Panc1 (cell line): ENCODE measurements around the gene ASTN2. TPM values are rescaled to one million over a fixed set of nuclear protein-coding genes. Genes with fewer than 3 reads are reported as not detected.

Experiments used
- ATAC-seq: fragments of 200-7000 bp; cut with Tn5 transposase; 2 replicates; pipeline ENCODE4 v1.9.1; 2020; ENCODE audit warnings: mild to moderate bottlenecking, moderate library complexity
- BruUV-seq: library from RNA; stranded (reverse); fragments of 400-500 nt; replicated peaks from 2 replicates; lab custom pipeline; 2021; lab: Mats Ljungman, UMichigan
- CTCF ChIA-PET: fragments of 300-600 bp; sonication (Branson Sonifier 250); formaldehyde crosslinking; loops from one replicate; lab custom pipeline; 2022; ENCODE audit warnings: antibody characterized with exemption; lab: Charles Lee
- POLR2A ChIA-PET: fragments of 300-600 bp; sonication (Branson Sonifier 250); formaldehyde crosslinking; loops from one replicate; lab custom pipeline; 2022; ENCODE audit warnings: antibody characterized with exemption; lab: Charles Lee
- DNase-seq: peaks from one replicate; pipeline ENCODE4 v3.0.0-alpha.2; 2010; ENCODE audit warnings: low read depth, low spot score
- H3K27ac ChIP-seq: 2 replicates; pipeline ENCODE4 v1.5.1; 2011; ENCODE audit warnings: mild to moderate bottlenecking, low read length, inconsistent platforms
- H3K27me3 ChIP-seq: fragments of 200-500 bp; sonication (Bioruptor generic); 2 replicates; pipeline ENCODE4 v1.6.0; 2014; ENCODE audit warnings: low read length, inconsistent platforms; ENCODE audit not compliant: control insufficient read depth, insufficient read depth
- H3K36me3 ChIP-seq: fragments of 200-500 bp; sonication (Bioruptor generic); 2 replicates; pipeline ENCODE4 v1.5.1; 2014; ENCODE audit warnings: inconsistent platforms, mild to moderate bottlenecking, low read length, moderate library complexity; ENCODE audit not compliant: control insufficient read depth, insufficient read depth
- H3K4me1 ChIP-seq: 2 replicates; pipeline ENCODE4 v1.5.1; 2011; ENCODE audit warnings: inconsistent platforms, mild to moderate bottlenecking, low read length, moderate library complexity; ENCODE audit not compliant: control insufficient read depth, insufficient read depth
- H3K4me3 ChIP-seq, 2 experiments: 2 replicates each; pipeline ENCODE4 v1.5.1; 2011 to 2012; ENCODE audit warnings: low read depth in 2 of 2, low read length in 2 of 2, mild to moderate bottlenecking in 2 of 2, inconsistent platforms in 1 of 2, moderate library complexity in 1 of 2
- H3K9me3 ChIP-seq: fragments of 200-500 bp; sonication (Bioruptor generic); 2 replicates; pipeline ENCODE4 v1.5.1; 2014; ENCODE audit warnings: low read depth, mild to moderate bottlenecking, inconsistent platforms, low read length, moderate library complexity; ENCODE audit not compliant: control insufficient read depth, insufficient read depth
- POLR2AphosphoS5 ChIP-seq: IDR thresholded peaks from 2 replicates; pipeline ENCODE4 v1.6.1; 2012; ENCODE audit warnings: mild to moderate bottlenecking, low read depth, low read length, moderate library complexity
- SIN3A ChIP-seq: IDR thresholded peaks from 2 replicates; pipeline ENCODE4 v1.6.1; 2012; ENCODE audit warnings: low read depth, mild to moderate bottlenecking, low read length, moderate library complexity, borderline replicate concordance; ENCODE audit not compliant: insufficient read depth
- TCF7L2 ChIP-seq: IDR thresholded peaks from 2 replicates; pipeline ENCODE4 v1.6.1; 2011; ENCODE audit warnings: mild to moderate bottlenecking, low read depth, low read length, inconsistent platforms
- in situ Hi-C: cut with HindIII; loops from 2 replicates; pipeline ENCODE4 v1.10.0; 2016; ENCODE audit warnings: low sequenced_read_pairs, low pct_unique_long_range_greater_than_20kb
- intact Hi-C: fragments of 100-400 bp; cut with micrococcal nuclease; formaldehyde crosslinking; loops from one replicate; pipeline ENCODE4 v1.10.0; 2022; ENCODE audit not compliant: unreplicated experiment
- total RNA-seq: library from RNA; stranded (reverse); gene quantifications from one replicate; pipeline ENCODE4 v1.2.1, GENCODE V29; 2021; ENCODE audit not compliant: unreplicated experiment
- TF ChIP-seq, protein P1 (sequence below): fragments of 450-650 bp; IDR thresholded peaks from 2 replicates; pipeline ENCODE4 v1.5.1; 2017; ENCODE audit warnings: mild to moderate bottlenecking
- TF ChIP-seq, protein P2 (sequence below), 2 experiments: IDR thresholded peaks; 2 replicates each; pipeline ENCODE4 v1.6.1; 2011 to 2012; ENCODE audit warnings: low read depth in 2 of 2, control low read depth in 1 of 2, low read length in 1 of 2, mild to moderate bottlenecking in 1 of 2, moderate library complexity in 1 of 2; ENCODE audit not compliant: insufficient read depth in 1 of 2

Gene ASTN2
- total RNA-seq, 1 experiment from 2014 or later: 3.9 TPM

DNA sequence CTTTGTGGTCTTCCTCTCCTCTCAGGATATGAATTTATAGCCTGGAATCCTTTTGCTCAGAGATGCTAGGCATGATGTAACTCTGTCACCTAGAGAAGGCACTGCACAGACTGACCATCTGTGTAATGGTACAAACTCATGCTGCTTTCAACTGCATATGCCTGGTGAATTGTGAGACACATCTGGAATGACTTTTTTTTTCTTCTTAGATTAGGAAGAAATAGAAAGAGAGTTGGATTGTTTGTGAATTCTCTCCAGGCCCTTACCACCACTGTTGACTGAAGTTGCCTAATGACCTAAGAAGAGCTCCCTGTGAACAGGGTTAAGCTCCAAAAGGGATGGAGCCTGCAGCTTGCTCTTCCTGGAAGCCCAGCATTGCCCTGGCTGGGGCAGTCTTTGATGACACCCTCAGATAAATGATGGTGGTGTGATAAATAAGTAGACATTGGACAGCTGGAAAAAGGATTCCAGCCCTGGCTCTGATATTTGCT is 775.6 kb downstream of the ASTN2 start:
- BruUV-seq: no TSS peak
- Histone ChIP-seq H3K36me3 (no peaks in the 10 kb centered on the region), H3K27me3 (no peaks in the 10 kb centered on the region), H3K4me3 (no peak overlapping the region), H3K4me1 (no peaks in the 10 kb centered on the region), H3K9me3 (no peaks in the 10 kb centered on the region), H3K27ac (no peak overlapping the region)
- intact Hi-C loops (no loop called here), in situ Hi-C loops (no loop called here)
- no peak for TF ChIP-seq POLR2AphosphoS5
- no peak for TF ChIP-seq TCF7L2
- TF ChIP-seq, protein P1, sequence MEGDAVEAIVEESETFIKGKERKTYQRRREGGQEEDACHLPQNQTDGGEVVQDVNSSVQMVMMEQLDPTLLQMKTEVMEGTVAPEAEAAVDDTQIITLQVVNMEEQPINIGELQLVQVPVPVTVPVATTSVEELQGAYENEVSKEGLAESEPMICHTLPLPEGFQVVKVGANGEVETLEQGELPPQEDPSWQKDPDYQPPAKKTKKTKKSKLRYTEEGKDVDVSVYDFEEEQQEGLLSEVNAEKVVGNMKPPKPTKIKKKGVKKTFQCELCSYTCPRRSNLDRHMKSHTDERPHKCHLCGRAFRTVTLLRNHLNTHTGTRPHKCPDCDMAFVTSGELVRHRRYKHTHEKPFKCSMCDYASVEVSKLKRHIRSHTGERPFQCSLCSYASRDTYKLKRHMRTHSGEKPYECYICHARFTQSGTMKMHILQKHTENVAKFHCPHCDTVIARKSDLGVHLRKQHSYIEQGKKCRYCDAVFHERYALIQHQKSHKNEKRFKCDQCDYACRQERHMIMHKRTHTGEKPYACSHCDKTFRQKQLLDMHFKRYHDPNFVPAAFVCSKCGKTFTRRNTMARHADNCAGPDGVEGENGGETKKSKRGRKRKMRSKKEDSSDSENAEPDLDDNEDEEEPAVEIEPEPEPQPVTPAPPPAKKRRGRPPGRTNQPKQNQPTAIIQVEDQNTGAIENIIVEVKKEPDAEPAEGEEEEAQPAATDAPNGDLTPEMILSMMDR: no peak
- TF ChIP-seq, protein P2, sequence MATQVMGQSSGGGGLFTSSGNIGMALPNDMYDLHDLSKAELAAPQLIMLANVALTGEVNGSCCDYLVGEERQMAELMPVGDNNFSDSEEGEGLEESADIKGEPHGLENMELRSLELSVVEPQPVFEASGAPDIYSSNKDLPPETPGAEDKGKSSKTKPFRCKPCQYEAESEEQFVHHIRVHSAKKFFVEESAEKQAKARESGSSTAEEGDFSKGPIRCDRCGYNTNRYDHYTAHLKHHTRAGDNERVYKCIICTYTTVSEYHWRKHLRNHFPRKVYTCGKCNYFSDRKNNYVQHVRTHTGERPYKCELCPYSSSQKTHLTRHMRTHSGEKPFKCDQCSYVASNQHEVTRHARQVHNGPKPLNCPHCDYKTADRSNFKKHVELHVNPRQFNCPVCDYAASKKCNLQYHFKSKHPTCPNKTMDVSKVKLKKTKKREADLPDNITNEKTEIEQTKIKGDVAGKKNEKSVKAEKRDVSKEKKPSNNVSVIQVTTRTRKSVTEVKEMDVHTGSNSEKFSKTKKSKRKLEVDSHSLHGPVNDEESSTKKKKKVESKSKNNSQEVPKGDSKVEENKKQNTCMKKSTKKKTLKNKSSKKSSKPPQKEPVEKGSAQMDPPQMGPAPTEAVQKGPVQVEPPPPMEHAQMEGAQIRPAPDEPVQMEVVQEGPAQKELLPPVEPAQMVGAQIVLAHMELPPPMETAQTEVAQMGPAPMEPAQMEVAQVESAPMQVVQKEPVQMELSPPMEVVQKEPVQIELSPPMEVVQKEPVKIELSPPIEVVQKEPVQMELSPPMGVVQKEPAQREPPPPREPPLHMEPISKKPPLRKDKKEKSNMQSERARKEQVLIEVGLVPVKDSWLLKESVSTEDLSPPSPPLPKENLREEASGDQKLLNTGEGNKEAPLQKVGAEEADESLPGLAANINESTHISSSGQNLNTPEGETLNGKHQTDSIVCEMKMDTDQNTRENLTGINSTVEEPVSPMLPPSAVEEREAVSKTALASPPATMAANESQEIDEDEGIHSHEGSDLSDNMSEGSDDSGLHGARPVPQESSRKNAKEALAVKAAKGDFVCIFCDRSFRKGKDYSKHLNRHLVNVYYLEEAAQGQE (IDR thresholded peaks at IDR 0.05; ENCODE audit: insufficient read depth in 1 of 2, low read depth in 2 of 2, low read length in 1 of 2): no peak
- no peak for TF ChIP-seq SIN3A
- ChIA-PET POLR2A (no interaction called here), CTCF (no interaction called here)
- ATAC-seq (no peak), DNase-seq (no peak)

DNA sequence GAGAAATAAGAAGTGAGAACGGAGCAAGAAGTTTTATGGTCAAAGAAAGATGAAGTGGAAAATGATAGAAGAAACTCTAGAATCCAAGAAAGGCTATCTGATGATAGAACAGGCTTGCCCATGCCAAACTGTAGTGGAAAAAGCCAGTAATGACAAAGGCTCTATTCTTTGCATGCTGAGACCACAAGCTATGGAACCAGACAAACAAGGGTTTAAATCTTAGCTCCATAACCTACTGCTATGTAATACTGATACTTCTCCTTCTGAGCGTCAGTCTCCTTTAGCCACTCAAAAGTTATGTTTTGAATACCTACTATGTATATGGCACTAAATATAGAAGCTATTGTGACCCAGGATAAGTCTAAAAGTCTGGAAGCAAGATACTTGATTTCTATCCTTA is 778.9 kb downstream of the ASTN2 start:
- BruUV-seq: no TSS peak
- no peak for ATAC-seq
- Histone ChIP-seq H3K36me3 (no peaks in the 10 kb centered on the region), H3K9me3 (no peaks in the 10 kb centered on the region), H3K4me3 (no peak overlapping the region), H3K4me1 (no peaks in the 10 kb centered on the region), H3K27ac (no peak overlapping the region), H3K27me3 (no peaks in the 10 kb centered on the region)
- TF ChIP-seq POLR2AphosphoS5 (no peak), TCF7L2 (no peak), SIN3A (no peak)
- TF ChIP-seq, protein P1: no peak
- TF ChIP-seq, protein P2 (IDR thresholded peaks at IDR 0.05; ENCODE audit: insufficient read depth in 1 of 2, low read depth in 2 of 2, low read length in 1 of 2): no peak
- POLR2A ChIA-PET: no interaction called here
- no peak for DNase-seq
- in situ Hi-C loops: no loop called here
- intact Hi-C loops: no loop called here
- CTCF ChIA-PET: no interaction called here
